ENCODE results near the gene MBNL2.

The MBNL2 gene

GRCh38 chr13:97235549-97236231 is 13.6 kb downstream of the MBNL2 start:
- no peak for DNase-seq

DNA sequence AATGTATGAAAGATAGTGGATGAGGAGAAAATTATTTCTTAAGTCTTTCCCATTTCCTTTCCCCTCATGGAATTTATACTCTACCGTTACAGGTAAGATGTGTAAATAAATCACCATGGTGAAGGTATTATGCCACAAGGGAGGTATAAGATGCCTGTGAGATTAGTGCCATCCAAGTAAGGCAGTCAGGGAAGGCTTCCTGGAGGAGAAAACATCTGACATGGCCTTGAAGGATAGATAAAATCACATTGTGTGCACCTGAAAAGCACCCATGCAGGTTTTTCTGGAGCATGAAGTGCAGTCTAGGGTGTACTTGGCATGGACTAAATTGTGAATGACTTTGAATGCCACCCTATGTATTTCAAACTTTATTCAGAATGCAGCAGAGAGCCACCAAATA is 15.3 kb downstream of the MBNL2 start:
- DNase-seq: no peak

DNA sequence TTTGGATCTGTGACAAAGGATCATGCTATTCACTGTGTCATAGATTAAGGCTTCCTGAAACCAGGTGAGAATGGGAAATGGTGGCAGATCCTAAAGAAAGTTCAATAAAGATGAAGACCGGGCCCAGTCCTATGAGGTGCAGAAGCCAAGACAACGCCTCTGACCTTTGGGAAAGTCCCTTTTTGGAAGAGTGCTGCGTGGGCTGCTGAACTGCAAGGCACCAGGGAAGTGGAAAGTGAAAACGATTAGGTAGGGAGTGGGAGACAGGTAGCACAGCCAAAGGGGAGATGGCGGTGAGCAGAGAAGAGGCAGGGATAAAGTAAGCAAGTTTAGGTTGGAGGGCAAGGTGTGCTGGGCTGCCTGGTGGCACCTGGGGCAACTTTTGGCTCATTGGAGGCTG is 16.3 kb downstream of the MBNL2 start:
- no peak for DNase-seq

- no peak for DNase-seq
Measured at GRCh38 chr13:97238883-97239282, 16.8 kb downstream of the MBNL2 start.

GRCh38 chr13:97239306-97239705 is 17.2 kb downstream of the MBNL2 start:
- DNase-seq: no peak

DNA sequence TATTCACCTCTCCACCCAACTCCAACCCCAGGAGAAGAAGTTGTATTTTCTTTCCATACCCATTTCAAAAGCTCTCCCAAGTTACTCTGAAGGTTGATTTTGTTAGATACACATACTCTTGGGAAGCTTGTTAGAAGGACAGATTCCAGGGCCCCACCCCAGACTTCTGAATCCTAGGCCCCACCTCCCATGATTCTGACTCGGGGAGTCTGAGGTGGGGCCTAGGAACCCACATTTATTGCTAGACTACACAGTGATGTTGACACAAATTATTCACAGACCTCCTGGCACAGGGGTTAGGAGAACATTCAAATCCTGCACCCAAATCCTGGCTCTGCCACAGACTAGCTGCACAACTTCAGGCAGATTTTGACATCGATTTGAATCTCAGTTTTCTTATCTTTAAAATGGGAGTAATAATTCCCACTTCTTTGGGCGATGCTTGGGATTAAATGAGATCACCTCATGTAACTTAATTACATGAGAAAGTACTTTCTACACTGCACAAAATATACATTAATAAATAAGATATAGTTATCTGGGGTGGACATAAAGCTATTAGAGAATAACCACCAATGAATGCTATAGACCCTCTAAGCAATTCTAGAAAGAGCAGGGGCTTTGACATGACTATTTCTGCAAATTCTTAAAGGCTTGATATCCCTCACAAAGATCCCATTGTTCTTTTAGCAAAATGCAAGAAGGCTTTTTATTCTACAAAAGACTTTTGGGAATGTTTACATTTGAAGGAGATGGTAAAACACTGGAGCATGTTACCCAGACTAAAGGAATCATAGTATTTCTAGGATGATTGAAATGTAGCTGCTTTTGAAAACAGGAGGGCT is 18.0 kb downstream of the MBNL2 start:
- no peak for DNase-seq

DNA sequence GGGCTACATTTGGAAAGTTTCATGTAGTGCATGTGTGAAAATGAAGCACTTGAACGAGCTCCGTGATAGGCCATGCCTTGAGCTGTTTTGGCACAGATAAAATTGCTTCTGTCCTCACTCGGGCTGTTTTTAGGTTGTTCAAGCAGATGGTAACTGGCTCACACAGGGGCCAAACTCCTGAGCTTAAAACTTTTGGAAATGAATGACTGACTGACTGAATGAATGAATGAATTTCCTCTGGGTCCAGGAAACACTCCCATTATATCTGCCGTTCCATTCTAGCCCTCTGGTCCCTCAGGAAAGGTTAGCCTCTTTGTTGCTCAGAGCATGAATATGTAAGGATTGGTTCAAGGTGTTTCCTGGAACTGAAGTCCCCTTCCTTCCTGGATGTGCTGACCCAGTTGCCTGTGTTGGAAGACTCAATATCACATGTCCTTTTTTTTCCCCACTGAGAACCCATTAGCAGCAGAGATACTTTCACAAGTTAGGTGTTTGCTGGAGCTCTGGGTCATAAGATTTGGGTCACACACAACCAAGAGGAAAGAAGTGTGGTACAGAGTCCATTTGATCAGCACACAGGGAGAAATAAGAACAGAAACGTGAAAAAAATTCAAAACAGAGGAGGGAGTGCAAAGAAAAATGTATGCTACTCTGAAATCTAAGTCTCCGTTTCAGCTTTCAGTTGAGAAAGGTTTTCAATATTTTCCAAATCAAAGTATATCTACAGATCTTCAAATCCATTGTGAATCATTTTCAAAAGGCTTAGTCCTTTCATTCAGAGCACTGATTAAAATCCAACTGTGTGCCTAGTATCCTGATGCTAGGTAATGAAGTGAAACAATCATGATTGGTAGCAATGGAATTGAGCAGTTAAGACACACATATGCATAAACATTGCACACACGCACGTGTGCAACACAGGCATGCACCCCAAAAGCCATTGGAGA is 18.9 kb downstream of the MBNL2 start:
- no peak for DNase-seq

GRCh38 chr13:97241761-97242160 is 19.6 kb downstream of the MBNL2 start:
- DNase-seq: no peak

DNA sequence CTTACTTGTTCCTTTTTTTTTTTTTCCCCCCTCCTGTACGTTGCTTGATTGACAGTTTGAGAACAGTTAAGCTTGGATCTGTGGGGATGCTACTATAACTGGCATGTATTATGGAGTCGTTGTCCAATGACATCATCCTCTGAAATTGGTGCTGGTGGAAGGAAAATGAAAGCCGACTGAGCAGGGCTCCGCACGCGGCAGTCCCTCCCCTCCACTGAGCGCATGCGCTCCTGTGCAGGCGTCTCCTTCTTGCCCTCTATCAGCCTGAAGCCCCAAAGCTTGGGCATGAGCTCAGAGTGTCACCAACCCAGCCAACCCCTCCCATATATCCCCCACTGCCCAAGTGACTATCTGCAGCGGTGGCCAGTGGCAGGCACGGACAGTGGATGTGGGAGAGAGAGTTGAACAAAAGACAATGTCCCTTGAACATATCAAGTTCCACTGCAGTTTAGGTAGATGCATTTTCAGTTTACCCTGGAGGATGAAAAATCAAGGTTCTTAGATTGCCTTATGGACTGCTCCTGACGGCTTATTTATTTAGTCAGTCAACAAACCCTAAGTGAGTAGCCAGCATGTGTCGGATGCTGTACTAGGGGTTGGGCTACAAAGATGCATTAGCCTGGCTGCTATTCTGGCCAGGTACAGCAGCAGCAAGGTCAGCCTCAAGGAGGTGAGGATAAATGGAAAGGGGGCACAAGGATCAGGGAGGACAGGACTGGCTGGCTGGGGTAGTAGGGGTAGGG is 20.8 kb downstream of the MBNL2 start:
- DNase-seq: no peak

DNA sequence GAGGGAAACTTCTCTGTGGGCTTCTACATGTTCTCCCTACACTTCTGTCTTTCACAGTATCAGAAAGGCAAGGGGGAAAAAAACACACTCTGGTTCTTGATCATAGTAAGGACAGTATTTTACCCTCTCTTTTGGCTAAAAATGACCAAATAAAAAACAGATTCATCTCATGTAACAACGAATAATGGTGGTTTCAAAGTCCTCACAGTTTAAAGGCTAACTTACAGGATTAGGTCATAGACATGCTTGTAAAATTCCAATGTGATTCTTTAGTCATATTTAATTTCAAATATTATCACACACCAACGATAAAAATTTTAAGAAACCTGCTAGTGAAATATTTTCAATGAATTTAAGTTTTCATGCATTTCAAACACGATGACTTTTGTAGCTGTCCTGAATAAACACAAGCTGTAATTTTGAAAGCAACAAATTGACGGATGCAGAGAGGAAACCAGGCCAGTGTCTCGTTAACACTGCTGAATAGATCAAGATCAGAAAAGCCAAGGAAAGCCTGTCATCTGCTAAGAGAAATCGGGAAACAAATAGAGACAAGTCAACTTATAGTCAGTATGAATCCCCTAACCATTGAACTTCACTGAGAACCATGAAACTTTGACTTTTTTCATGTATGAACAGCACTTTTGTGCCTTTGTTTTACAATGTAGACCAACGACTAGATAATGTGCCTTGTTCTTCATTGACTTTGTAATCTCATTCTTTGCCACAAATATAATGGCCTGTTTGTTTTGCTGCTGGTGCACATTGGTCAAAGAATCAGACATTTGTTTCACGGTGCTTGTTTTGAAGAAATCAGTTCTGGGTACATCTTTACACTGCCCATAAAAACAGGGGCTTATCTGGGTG is 22.0 kb downstream of the MBNL2 start:
- DNase-seq: no peak

GRCh38 chr13:97245011-97245410 is 22.9 kb downstream of the MBNL2 start:
- DNase-seq: no peak

DNA sequence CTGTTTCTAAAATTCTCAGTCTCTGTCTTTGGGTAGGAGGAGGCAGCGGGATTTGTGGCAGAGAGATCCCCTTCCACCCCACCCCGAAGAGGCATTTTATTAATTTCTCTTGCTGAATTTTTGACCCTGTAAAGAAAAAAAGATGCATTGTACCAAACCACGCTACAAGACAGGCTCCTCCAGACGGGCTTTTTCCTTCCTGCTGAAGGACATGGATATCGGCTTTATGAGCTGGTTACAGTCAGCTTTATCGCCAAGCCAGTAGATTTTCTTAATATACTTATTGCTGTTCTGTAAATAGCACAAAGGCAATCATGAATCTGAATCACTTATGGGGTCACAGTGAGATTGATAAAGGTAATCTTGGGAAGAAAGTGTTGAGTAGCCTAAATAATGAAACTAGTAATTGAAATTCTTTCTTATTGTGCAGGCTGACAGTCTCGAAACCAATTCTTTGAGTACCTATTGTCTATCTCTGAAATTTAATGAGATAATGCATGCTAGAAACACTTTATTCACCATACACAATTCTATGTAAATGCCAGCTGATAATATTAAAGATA is 24.5 kb downstream of the MBNL2 start:
- DNase-seq: no peak

DNA sequence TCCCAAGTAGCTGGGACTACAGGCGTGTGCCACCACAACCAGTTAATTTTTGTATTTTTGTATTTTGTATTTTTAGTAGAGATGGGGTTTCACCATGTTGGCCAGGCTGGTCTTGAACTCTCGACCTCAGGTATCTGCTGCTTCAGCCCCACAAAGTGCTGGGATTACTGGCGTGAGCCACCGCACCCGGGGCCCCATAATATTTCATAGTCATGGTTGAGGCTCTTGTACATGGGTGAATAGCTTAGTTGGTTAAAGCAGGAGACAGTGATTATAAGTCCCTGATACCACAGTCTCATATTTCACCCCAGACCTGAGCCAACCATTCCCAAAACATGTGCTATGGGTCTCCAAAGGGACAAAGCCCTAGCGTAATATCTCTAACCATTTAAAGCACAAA is 26.1 kb downstream of the MBNL2 start:
- no peak for DNase-seq

DNA sequence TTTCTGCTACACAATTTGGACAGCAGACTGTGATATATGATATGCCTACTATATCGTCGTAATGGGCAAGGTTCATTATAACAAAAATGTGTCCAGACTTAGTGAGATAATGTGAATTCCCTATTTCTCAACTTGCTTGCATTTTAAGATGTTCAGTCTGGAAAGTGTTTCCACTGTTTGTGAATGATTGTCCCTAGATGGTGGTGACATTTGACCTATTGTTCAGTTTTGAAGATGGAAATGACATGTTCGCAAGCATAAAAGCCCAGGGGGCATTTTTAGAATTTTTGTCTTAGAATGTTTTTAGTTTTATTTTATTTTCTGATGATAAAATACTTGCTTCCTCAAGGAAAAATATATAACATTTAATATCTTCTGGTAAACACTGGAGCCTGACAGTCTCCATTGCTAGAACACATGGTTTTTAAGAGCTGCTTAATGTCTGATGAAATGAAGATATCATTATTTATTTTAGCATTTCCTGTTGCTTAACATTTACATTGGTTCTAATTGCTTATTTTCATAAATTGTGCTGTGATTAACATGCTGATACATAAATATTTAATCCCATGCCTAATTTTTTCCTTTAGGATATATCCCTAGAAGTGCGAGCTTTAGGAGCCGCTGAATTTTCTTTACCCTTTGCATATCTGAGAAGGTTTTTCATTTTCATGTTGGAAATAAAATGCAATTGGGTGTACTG is 27.1 kb downstream of the MBNL2 start:
- DNase-seq: no peak

DNA sequence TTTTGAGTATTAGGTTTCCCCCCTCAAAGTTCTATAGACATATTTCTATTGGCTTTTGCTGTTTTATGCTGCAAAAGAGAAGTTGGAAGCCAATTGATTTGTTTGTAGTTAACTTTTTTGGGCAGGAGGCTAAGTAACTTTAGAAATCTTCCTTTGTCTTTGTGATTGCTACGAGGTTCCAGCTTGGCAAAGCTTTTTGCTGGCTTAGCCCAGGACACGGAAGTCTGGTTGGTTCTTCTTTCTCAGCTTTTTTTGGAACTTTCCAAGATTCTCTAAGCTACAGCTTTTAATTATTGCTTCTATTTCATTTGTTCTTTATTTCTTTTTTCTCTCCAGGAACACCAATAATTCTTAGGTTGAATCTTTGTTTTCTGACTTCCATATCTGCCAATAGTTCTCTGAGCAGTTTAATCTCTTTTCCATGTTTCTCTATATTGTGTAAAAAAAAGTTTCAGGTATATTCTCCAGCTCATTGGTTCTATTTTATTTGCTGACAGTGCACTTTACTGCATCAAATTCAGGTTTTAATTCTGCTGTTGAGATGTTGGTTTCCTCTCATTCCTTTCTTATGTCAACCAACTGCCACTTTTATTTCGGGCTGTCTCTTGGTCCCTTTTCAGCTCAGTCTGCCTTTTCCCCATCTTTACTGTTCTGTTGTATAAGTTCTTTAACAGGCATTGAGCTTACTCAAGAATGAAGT is 27.8 kb downstream of the MBNL2 start:
- no peak for DNase-seq

DNA sequence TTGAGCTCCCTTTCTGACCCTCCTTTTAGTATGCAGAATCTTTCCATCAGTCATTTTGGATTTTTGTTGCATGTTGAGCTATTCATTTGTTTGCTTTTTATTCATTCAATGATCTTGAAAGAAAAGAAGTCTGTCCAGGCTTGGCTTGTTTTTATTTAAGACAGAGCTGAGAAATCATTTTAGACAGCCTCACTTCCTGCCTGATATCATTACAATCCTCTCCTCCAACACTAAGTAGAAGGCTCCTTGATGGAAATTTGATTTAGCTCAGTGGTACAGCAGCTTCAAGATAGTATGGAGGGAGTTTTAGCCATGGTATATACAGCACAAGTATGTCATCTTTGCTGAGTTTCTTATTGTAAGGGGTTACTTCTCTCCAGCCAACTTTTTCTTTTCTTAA is 28.4 kb downstream of the MBNL2 start:
- DNase-seq: no peak

DNA sequence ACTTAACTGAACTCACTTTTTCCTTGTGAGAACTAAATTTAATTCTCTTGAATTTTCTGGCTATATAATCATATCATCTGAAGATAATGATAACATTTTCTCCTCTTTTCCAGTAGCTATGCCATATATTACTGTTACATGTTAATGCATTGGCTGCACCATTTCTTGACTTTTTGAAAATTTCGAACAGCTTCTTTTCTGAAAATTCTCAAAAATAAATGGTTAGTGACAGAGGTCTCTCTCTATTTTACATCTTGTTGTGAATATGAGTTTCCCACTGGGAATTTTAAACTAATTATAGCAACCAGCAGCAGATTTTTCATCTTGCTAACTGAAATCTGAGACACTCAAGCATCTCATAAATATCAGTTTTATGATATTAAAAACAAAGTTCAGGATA is 30.6 kb downstream of the MBNL2 start:
- DNase-seq: no peak

- DNase-seq: no peak
Measured at GRCh38 chr13:97253581-97254293, 31.6 kb downstream of the MBNL2 start.

GRCh38 chr13:97254816-97255215 is 32.7 kb downstream of the MBNL2 start:
- DNase-seq: no peak

Data from COR-L47 (cell line).